ENCODE results near the gene PHLPP2.
"Not testable (repeated sequence)": the region's sequence is repeated elsewhere in the genome, so short reads cannot be mapped to it uniquely, and the experiment has no call there.

Gene PHLPP2

GRCh38 chr16:71721066-71721740 lies 3.3 kb downstream of the PHLPP2 start:
- DNase-seq (ENCODE audit: low spot score): no peak

GRCh38 chr16:71712501-71712900 lies 12.0 kb downstream of the PHLPP2 start:
- DNase-seq (ENCODE audit: low spot score): no peak

GRCh38 chr16:71711789-71712188 lies 12.7 kb downstream of the PHLPP2 start:
- no peak for DNase-seq (ENCODE audit: low spot score)

- peak; percentile 18 for DNase-seq (ENCODE audit: low spot score)
Measured at GRCh38 chr16:71709229-71709781, 15.2 kb downstream of the PHLPP2 start.

GRCh38 chr16:71708696-71709095 lies 15.8 kb downstream of the PHLPP2 start:
- DNase-seq (ENCODE audit: low spot score): no peak

GRCh38 chr16:71707199-71707598 lies 17.3 kb downstream of the PHLPP2 start:
- DNase-seq (ENCODE audit: low spot score): no peak

GRCh38 chr16:71706046-71706445 lies 18.5 kb downstream of the PHLPP2 start:
- no peak for DNase-seq (ENCODE audit: low spot score)

- no peak for DNase-seq (ENCODE audit: low spot score)
Measured at GRCh38 chr16:71703333-71703732, 21.2 kb downstream of the PHLPP2 start.

- DNase-seq (ENCODE audit: low spot score): no peak
Measured at GRCh38 chr16:71700831-71701230, 23.7 kb downstream of the PHLPP2 start.

GRCh38 chr16:71698491-71698890 lies 26.0 kb downstream of the PHLPP2 start:
- DNase-seq (ENCODE audit: low spot score): no peak

GRCh38 chr16:71693164-71693563 lies 31.3 kb downstream of the PHLPP2 start:
- DNase-seq (ENCODE audit: low spot score): no peak

GRCh38 chr16:71689901-71690300 lies 34.6 kb downstream of the PHLPP2 start:
- no peak for DNase-seq (ENCODE audit: low spot score)

- no peak for DNase-seq (ENCODE audit: low spot score)
Measured at GRCh38 chr16:71687861-71688260, 36.6 kb downstream of the PHLPP2 start.

- DNase-seq (ENCODE audit: low spot score): not testable (repeated sequence)
Measured at GRCh38 chr16:71684280-71684679, 40.2 kb downstream of the PHLPP2 start.

GRCh38 chr16:71681360-71681759 lies 43.1 kb downstream of the PHLPP2 start:
- no peak for DNase-seq (ENCODE audit: low spot score)

- DNase-seq (ENCODE audit: low spot score): no peak
Measured at GRCh38 chr16:71676236-71676635, 48.3 kb downstream of the PHLPP2 start.

- DNase-seq (ENCODE audit: low spot score): peak; percentile 7
Measured at GRCh38 chr16:71675380-71675779, 49.1 kb downstream of the PHLPP2 start.

- no peak for DNase-seq (ENCODE audit: low spot score)
Measured at GRCh38 chr16:71674229-71674628, 50.3 kb downstream of the PHLPP2 start.

- no peak for DNase-seq (ENCODE audit: low spot score)
Measured at GRCh38 chr16:71673582-71673973, 50.9 kb downstream of the PHLPP2 start.

GRCh38 chr16:71672803-71673581 lies 51.5 kb downstream of the PHLPP2 start:
- no peak for DNase-seq (ENCODE audit: low spot score)

- no peak for DNase-seq (ENCODE audit: low spot score)
Measured at GRCh38 chr16:71672125-71672524, 52.4 kb downstream of the PHLPP2 start.

- no peak for DNase-seq (ENCODE audit: low spot score)
Measured at GRCh38 chr16:71671165-71671564, 53.3 kb downstream of the PHLPP2 start.

- no peak for DNase-seq (ENCODE audit: low spot score)
Measured at GRCh38 chr16:71670537-71670936, 54.0 kb downstream of the PHLPP2 start.

Measured in AG08396 (cell line).